ENCODE data around the gene FNBP1. TPM values are rescaled to one million over a fixed set of nuclear protein-coding genes. Genes with fewer than 3 reads are reported as not detected.
A peak's percentile ranks its signal among the peaks of the same experiment; 100 is the strongest.
"Not testable (repeated sequence)": the region's sequence is repeated elsewhere in the genome, so short reads cannot be mapped to it uniquely, and the experiment has no call there.

Gene FNBP1
- total and polyA plus RNA-seq, 2 experiments from 2014 or later: 26.6 to 28.8 TPM

DNA sequence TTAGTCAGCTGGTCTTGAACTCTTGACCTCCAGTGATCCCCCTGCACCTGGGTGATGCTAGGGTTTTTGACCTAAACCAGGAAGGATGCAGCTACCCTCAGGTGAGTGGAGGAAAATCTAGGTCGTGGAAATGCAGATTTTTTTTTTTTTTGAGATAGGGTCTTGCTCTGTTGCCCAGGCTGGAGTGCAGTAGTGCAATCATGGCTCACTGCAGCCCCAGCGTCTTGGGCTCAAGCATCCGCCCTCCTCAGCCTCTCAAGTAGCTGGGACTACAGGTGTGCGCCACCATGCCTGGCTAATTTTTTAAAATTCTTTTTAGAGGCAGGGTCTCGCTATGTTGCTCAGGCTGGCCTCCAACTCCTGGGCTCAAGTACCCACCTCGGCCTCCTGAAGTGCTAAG, 51.9 kb downstream of the FNBP1 start:
- H2AFZ ChIP-seq; H3K36me3 Mint-ChIP-seq (ENCODE audit: low read depth); H3K9me2 ChIP-seq (ENCODE audit: insufficient read depth); H3K27ac Mint-ChIP-seq; H3K27me3 Mint-ChIP-seq (ENCODE audit: insufficient read depth, low read depth, poor library complexity); ATAC-seq; H3K4me3 Mint-ChIP-seq; H3K36me3 ChIP-seq (ENCODE audit: insufficient read depth); H3K4me2 ChIP-seq; H3K27ac ChIP-seq (ENCODE audit: low read depth); H3K9me3 Mint-ChIP-seq; H3K27me3 ChIP-seq (ENCODE audit: insufficient read depth); H4K20me1 ChIP-seq (replicated peaks; ENCODE audit: insufficient read depth); H3K4me3 ChIP-seq; H3F3A ChIP-seq (replicated peaks; ENCODE audit: low read depth); DNase-seq (ENCODE audit: low spot score): not testable (repeated sequence)
- H3K4me1 Mint-ChIP-seq: peaks cover 25% of the 10 kb centered on the region
- peaks cover 22% of the 10 kb centered on the region for H3K4me1 ChIP-seq (ENCODE audit: insufficient read depth)
- peaks cover 14% of the 10 kb centered on the region for H3K79me2 ChIP-seq (replicated peaks; ENCODE audit: insufficient read depth)

DNA sequence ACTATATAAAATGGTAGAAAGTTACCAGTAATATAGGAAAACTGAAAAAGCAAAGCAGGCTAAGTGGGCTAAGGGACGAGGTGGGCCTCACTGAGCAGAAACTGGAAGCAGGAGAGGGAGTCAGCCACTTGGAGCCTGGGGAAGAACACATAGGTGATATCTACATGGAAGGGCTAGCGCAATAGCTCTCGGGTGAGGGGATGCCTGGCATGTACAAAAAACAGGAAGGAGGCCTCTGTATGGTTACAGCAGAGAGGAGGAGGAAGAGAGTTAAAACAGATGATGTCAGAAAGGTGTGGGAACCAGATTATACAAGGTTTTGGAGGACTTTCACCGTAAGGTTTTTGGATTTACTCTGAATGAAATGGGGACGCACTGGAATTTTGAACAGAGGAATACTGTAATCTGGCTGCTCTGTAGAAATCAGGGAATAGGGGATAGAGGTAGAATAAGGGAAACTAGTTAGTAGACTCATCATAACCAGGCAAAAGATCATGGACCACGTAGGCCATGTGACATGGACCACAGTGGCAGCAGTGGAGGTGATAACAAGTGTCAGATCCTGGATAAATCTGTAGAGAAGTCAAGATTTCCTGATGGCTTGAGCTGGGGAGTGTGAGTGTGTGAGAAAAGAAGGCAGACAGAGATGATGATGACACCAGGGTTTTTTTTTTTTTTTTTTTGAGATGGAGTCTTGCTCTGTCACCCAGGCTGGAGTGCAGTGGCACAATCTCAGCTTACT, 52.5 kb downstream of the FNBP1 start:
- H3K27ac Mint-ChIP-seq: peak overlapping the region; percentile 6
- TF ChIP-seq EZH2phosphoT487 (IDR thresholded peaks at IDR 0.05; ENCODE audit: unreplicated experiment) (no peak), CREB1 (CRISPR knock-in tag; IDR thresholded peaks at IDR 0.05; ENCODE audit: low read depth) (no peak), JUNB (IDR thresholded peaks at IDR 0.05; ENCODE audit: unreplicated experiment) (no peak), EZH2 (IDR thresholded peaks at IDR 0.05; ENCODE audit: low read depth, unreplicated experiment) (no peak), ZNF114 (CRISPR knock-in tag; IDR thresholded peaks at IDR 0.05) (no peak), ZNF331 (CRISPR knock-in tag; IDR thresholded peaks at IDR 0.05; ENCODE audit: low read depth) (no peak), STAT1 (IDR thresholded peaks at IDR 0.05; ENCODE audit: unreplicated experiment) (no peak), NANOG (IDR thresholded peaks at IDR 0.05; ENCODE audit: borderline replicate concordance) (no peak)
- TF ChIP-seq, protein P1, sequence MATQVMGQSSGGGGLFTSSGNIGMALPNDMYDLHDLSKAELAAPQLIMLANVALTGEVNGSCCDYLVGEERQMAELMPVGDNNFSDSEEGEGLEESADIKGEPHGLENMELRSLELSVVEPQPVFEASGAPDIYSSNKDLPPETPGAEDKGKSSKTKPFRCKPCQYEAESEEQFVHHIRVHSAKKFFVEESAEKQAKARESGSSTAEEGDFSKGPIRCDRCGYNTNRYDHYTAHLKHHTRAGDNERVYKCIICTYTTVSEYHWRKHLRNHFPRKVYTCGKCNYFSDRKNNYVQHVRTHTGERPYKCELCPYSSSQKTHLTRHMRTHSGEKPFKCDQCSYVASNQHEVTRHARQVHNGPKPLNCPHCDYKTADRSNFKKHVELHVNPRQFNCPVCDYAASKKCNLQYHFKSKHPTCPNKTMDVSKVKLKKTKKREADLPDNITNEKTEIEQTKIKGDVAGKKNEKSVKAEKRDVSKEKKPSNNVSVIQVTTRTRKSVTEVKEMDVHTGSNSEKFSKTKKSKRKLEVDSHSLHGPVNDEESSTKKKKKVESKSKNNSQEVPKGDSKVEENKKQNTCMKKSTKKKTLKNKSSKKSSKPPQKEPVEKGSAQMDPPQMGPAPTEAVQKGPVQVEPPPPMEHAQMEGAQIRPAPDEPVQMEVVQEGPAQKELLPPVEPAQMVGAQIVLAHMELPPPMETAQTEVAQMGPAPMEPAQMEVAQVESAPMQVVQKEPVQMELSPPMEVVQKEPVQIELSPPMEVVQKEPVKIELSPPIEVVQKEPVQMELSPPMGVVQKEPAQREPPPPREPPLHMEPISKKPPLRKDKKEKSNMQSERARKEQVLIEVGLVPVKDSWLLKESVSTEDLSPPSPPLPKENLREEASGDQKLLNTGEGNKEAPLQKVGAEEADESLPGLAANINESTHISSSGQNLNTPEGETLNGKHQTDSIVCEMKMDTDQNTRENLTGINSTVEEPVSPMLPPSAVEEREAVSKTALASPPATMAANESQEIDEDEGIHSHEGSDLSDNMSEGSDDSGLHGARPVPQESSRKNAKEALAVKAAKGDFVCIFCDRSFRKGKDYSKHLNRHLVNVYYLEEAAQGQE (IDR thresholded peaks at IDR 0.05; ENCODE audit: unreplicated experiment): no peak
- TF ChIP-seq, protein P2, sequence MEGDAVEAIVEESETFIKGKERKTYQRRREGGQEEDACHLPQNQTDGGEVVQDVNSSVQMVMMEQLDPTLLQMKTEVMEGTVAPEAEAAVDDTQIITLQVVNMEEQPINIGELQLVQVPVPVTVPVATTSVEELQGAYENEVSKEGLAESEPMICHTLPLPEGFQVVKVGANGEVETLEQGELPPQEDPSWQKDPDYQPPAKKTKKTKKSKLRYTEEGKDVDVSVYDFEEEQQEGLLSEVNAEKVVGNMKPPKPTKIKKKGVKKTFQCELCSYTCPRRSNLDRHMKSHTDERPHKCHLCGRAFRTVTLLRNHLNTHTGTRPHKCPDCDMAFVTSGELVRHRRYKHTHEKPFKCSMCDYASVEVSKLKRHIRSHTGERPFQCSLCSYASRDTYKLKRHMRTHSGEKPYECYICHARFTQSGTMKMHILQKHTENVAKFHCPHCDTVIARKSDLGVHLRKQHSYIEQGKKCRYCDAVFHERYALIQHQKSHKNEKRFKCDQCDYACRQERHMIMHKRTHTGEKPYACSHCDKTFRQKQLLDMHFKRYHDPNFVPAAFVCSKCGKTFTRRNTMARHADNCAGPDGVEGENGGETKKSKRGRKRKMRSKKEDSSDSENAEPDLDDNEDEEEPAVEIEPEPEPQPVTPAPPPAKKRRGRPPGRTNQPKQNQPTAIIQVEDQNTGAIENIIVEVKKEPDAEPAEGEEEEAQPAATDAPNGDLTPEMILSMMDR (conservative IDR thresholded peaks at IDR 0.05; ENCODE audit: low read depth in 2 of 2): no peak

More for the DNA sequence above, 52.5 kb downstream of the FNBP1 start:
- no peak overlapping the region for H3K4me3 Mint-ChIP-seq
- Histone ChIP-seq H3K79me2 (replicated peaks; ENCODE audit: insufficient read depth) (0 out of 2 replicates have a peak, but pooled peaks cover 11% of the 10 kb centered on the region), H2AFZ (no peak overlapping the region), H3K27me3 (ENCODE audit: insufficient read depth) (no peaks in the 10 kb centered on the region), H3F3A (replicated peaks; ENCODE audit: low read depth) (no peaks in the 10 kb centered on the region; the same call in 1 of the 2 replicates), H3K4me2 (no peak overlapping the region), H3K36me3 (ENCODE audit: insufficient read depth) (no peaks in the 10 kb centered on the region), H3K4me1 (ENCODE audit: insufficient read depth) (peaks cover 22% of the 10 kb centered on the region), H3K27ac (ENCODE audit: low read depth) (0 out of 2 replicates have a peak overlapping the region, but pooled peaks have one; percentile 53), H3K9me2 (ENCODE audit: insufficient read depth) (no peaks in the 10 kb centered on the region), H4K20me1 (replicated peaks; ENCODE audit: insufficient read depth) (no peaks in the 10 kb centered on the region; the same call in 1 of the 2 replicates), H3K4me3 (no peak overlapping the region)
- H3K4me1 Mint-ChIP-seq: peaks cover 19% of the 10 kb centered on the region
- H3K27me3 Mint-ChIP-seq (ENCODE audit: insufficient read depth, low read depth, poor library complexity): peaks cover 5% of the 10 kb centered on the region
- ATAC-seq (no peak), DNase-seq (ENCODE audit: low spot score) (no peak)
- H3K36me3 Mint-ChIP-seq (ENCODE audit: low read depth): no peaks in the 10 kb centered on the region; the same call in 2 of the 3 replicates
- H3K9me3 Mint-ChIP-seq: no peaks in the 10 kb centered on the region
